ENCODE data around the gene CPLANE1. TPM values are rescaled to one million over a fixed set of nuclear protein-coding genes. Genes with fewer than 3 reads are reported as not detected.

CPLANE1 gene
- total and polyA plus RNA-seq, 2 donors from 2014 or later = 3.7 to 23.3 TPM

DNA sequence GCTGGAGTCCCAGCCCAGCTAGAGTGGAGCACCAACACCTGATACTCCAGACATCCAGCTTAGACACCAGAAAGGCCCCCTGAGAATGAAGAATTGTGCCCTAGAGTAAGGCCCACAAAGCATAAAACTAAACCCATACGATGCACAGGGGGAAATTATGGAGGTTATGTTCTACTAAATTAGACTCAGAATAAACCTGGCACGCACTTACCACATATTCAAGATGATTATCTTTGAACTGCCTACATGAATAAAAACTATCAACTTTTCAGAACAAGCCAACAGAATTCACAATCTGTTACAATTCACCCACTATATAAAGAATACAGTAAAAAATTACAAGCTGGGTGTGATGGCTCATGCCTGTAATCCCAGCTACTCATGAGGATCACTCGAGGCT is 168.5 kb downstream of the CPLANE1 start:
- no peaks in the 10 kb centered on the region for H3K27me3 ChIP-seq (ENCODE audit: control insufficient read depth, insufficient read depth, low read length)
- TF ChIP-seq, protein P1, sequence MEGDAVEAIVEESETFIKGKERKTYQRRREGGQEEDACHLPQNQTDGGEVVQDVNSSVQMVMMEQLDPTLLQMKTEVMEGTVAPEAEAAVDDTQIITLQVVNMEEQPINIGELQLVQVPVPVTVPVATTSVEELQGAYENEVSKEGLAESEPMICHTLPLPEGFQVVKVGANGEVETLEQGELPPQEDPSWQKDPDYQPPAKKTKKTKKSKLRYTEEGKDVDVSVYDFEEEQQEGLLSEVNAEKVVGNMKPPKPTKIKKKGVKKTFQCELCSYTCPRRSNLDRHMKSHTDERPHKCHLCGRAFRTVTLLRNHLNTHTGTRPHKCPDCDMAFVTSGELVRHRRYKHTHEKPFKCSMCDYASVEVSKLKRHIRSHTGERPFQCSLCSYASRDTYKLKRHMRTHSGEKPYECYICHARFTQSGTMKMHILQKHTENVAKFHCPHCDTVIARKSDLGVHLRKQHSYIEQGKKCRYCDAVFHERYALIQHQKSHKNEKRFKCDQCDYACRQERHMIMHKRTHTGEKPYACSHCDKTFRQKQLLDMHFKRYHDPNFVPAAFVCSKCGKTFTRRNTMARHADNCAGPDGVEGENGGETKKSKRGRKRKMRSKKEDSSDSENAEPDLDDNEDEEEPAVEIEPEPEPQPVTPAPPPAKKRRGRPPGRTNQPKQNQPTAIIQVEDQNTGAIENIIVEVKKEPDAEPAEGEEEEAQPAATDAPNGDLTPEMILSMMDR (IDR thresholded peaks at IDR 0.05; ENCODE audit: borderline replicate concordance, extremely low read depth, insufficient read depth) = no peak
- intact Hi-C loops (cut with DNase I) = no loop called here
- no peaks in the 10 kb centered on the region for H3K9me3 ChIP-seq (ENCODE audit: control insufficient read depth in 2 of 3, insufficient read depth in 1 of 3, low read length in 3 of 3)
- DNase-seq (no peak), FAIRE-seq (no peak)
- no peaks in the 10 kb centered on the region for H3K4me1 ChIP-seq (ENCODE audit: control insufficient read depth in 2 of 3, insufficient read depth in 2 of 3, low read depth in 1 of 3, low read length in 3 of 3)
- peaks cover 0 to 2% (median 0%) of the 10 kb centered on the region in 3 donors for H3K36me3 ChIP-seq (ENCODE audit: control insufficient read depth in 2 of 3, insufficient read depth in 3 of 3, low read length in 3 of 3)
- H3K27ac ChIP-seq (ENCODE audit: low read depth in 2 of 2, low read length in 2 of 2) = no peak overlapping the region
- H3K4me3 ChIP-seq (ENCODE audit: low read length in 3 of 3) = no peak overlapping the region
- H3K9ac ChIP-seq (ENCODE audit: low read length in 3 of 3) = no peak overlapping the region

GRCh38 chr5:37077146-37077545 is 172.0 kb downstream of the CPLANE1 start:
- TF ChIP-seq, protein P1 (IDR thresholded peaks at IDR 0.05; ENCODE audit: borderline replicate concordance, extremely low read depth, insufficient read depth) = no peak
- Histone ChIP-seq H3K27me3 (ENCODE audit: control insufficient read depth, insufficient read depth, low read length) (no peaks in the 10 kb centered on the region), H3K36me3 (ENCODE audit: control insufficient read depth in 2 of 3, insufficient read depth in 3 of 3, low read length in 3 of 3) (peaks cover 0 to 2% (median 0%) of the 10 kb centered on the region in 3 donors), H3K27ac (ENCODE audit: low read depth in 2 of 2, low read length in 2 of 2) (no peak overlapping the region), H3K9ac (ENCODE audit: low read length in 3 of 3) (no peak overlapping the region), H3K9me3 (ENCODE audit: control insufficient read depth in 2 of 3, insufficient read depth in 1 of 3, low read length in 3 of 3) (no peaks in the 10 kb centered on the region), H3K4me3 (ENCODE audit: low read length in 3 of 3) (no peak overlapping the region), H3K4me1 (ENCODE audit: control insufficient read depth in 2 of 3, insufficient read depth in 2 of 3, low read depth in 1 of 3, low read length in 3 of 3) (no peaks in the 10 kb centered on the region)
- intact Hi-C loops (cut with DNase I) = no loop called here
- DNase-seq (no peak), FAIRE-seq (no peak)

DNA sequence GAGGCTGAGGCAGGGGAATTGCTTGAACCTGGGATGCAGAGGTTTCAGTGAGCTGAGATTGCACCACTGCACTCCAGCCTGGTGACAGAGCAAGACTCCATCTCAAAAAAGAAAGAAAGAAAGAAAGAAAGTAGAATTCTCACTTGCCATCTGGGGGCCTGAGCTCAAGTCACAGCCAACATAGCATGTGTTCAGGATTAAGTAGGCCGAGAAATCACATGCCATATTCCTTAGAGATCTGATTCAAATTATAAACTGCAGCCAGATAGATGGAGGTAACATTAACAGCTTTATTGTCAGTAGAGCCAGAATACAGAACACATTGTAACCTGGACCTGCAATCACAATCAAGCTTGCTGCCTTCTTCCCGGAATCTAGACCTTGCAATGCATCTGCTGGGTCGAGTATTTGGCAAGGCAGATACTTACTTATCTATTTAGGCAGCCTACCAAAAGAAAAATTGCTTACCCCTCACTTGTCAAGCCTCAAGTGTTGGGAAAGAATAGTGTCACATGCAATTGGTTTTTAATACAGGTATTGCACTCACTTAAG is 173.7 kb downstream of the CPLANE1 start:
- Histone ChIP-seq H3K27me3 (ENCODE audit: control insufficient read depth, insufficient read depth, low read length) (no peaks in the 10 kb centered on the region), H3K27ac (ENCODE audit: low read depth in 2 of 2, low read length in 2 of 2) (no peak overlapping the region), H3K9me3 (ENCODE audit: control insufficient read depth in 2 of 3, insufficient read depth in 1 of 3, low read length in 3 of 3) (no peaks in the 10 kb centered on the region), H3K4me3 (ENCODE audit: low read length in 3 of 3) (no peak overlapping the region), H3K4me1 (ENCODE audit: control insufficient read depth in 2 of 3, insufficient read depth in 2 of 3, low read depth in 1 of 3, low read length in 3 of 3) (no peaks in the 10 kb centered on the region), H3K36me3 (ENCODE audit: control insufficient read depth in 2 of 3, insufficient read depth in 3 of 3, low read length in 3 of 3) (peaks cover 0 to 2% (median 0%) of the 10 kb centered on the region in 3 donors), H3K9ac (ENCODE audit: low read length in 3 of 3) (no peak overlapping the region)
- no peak for FAIRE-seq
- no peak for DNase-seq
- TF ChIP-seq, protein P1 (IDR thresholded peaks at IDR 0.05; ENCODE audit: borderline replicate concordance, extremely low read depth, insufficient read depth) = no peak
- intact Hi-C loops (cut with DNase I) = no loop called here

Data from kidney (tissue), 14 donors.